HK-2 (cell line): Measurements from ENCODE around the gene ACOT7.
A peak's percentile ranks its signal among the peaks of the same experiment; 100 is the strongest.

Experiments used
- DNase-seq: peaks from one replicate; pipeline ENCODE4 v3.0.0-alpha.2; 2018; ENCODE audit not compliant: unreplicated experiment

ACOT7 gene

DNA sequence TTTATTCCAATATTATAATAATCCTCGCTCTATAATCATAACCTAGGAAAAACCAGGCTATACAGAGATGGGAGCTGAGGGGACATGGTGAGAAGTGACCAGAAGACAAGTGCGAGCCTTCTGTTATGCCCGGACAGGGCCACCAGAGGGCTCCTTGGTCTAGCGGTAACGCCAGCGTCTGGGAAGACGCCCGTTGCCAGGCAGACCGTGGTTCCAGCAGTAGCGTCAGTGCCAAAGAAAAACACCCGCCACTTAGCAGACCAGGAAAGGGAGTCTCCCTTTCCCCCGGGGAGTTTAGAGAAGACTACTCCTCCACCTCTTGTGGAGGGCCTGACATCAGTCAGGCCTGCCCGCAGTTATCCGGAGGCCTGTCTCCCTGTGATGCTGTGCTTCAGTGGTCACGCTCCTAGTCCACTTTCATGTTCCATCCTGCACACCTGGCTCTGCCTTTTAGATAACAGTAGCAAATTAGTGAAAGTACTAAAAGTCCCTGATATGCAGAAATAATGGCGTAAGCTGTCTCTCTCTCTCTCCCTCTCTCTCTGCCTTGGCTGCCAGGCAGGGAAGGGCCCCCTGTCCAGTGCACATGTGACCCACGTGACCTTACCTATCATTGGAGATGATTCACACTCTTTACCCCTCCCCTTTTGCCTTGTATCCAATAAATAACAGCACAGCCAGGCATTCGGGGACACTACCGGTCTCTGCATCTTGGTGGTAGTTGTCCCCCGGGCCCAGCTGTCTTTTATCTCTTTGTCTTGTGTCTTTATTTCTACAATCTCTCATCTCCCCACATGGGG is 30.3 kb downstream of the ACOT7 start:
- peak; percentile 58 for DNase-seq

DNA sequence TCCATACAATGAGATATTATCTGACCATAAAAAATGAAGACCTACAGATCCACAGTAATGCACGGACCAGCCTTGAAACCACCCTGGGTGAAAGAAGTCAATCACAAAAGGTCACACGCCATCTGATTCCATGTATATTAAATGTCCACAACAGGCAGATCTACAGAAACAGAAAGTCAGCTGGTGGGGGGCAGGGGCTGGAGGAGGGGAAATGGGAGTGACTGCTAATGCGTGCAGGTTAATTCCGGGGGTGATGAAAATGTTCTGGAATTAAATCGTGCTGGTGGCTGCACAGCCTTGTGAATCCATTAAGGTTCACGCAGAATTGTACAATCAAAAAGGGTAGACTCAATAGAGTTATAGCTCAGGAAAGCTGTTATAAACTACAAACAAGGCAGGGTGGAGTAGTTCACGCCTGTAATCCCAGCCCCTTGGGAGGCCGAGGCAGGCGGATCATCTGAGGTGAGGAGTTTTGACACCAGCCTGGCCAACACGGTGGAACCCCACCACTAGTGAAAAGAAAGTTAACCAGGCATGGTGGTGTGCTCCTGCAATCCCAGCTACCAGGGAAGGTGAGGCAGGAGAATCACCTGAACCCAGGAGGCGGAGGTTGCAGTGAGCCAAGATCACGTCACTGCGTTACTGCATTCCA is 32.3 kb downstream of the ACOT7 start:
- no peak for DNase-seq

DNA sequence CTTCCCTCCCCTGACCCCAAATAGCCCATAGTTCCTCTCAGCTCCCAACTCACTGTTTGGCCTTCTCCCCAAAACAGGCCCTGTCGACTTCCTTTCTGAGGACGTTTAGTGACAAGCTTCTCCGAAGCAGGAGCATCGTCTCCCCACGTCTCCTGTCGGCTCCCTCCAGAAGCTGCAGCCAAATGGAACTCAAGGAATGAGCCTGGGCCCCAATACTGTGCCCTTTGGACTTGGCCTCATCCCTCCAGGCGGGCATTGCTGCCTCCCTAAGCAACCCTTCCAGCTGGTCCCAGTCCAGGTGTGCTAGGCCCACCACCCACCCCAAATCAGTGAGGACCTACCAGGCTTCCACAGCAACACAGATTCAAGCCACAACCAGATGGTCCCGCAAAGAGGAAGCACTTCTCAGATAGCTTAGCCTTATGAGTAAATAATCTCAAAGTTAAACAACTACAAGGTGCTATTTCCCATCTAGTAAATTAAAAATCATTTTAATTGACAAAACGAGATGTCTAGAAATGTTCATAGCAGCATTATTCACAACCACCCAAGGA is 33.0 kb downstream of the ACOT7 start:
- DNase-seq: no peak

DNA sequence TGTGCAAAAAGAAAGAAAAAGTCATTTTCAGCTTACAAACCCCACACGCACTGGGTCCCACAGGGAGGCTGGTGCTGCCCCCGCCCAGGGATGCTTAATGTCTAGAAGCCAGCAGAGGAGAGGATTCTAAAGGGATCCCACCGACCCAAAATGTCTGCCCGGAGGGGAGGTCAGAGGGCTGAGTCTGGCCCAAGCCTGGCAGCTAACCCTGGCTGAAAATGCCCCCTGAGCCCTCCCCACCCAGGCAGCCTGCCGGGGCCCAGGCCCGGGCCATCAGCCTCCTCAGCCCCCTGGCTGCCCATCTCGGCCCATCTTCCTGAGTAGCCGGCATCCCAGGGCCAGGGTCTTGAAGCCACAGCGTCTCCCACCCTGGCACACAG is 33.5 kb downstream of the ACOT7 start:
- DNase-seq: no peak

DNA sequence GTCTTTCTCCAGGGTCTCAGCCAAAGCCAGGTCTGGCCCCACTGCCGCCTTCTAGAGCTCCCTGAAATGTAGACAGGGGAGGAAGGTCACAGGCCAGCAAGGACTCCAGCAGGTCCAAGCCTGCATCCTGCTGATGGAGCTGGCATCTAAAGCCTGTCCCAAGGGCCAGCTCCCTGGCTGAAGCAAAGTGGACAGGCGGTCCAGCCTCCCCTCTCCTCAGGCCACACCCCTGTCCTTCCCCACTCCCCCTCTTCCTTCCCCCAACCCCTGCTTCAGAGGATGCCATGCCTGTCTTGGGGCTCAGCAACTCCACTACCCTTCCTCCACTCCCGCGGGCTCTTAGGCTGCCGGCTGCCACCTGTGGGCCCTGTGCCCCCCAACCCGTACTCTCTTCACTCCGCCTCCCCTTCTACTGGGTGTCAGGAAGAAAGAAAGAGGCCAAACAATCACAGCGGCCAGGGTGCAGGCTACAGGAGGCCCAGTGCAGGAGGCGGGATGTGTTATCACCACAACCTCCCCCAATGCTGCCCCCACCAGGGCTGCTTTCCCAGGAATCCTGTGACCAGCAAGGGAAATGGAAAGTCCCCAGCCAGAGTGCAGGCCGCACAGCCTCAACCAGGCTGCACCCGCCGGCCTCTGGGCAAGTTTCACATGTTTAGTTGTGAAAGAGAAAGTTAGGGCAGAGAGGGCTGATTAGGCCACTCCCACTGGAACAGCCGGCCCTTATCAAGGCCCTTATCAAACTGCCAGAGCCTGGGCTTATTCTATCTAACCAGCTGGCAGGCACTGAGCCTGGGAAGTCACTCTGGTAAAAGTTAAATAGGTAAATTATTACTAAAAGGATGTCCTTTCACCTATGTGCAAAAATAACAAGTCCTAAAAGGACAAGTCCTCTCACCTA is 34.1 kb downstream of the ACOT7 start:
- peak; percentile 78 for DNase-seq

DNA sequence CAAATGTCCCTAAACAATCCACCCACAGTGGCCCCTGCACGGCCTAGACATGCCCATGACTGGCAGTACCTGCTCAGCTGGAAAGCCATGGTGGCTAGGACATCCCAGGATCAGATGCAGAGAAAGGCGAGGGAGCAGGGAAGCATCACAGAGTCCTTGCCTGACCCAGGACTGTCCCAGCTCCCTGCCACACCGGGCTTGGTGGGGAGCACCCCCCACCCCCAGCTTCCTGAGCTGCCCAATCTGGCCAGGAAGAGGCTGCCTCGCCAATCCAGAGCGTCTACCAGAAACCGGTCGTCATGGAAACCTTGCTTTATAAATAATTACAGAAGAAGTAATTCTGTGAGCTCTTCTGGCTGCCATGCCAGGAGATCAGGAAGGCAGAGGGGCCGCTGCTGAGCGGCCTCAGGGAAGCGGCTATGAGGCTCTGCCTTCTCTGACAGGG is 34.8 kb downstream of the ACOT7 start:
- no peak for DNase-seq

DNA sequence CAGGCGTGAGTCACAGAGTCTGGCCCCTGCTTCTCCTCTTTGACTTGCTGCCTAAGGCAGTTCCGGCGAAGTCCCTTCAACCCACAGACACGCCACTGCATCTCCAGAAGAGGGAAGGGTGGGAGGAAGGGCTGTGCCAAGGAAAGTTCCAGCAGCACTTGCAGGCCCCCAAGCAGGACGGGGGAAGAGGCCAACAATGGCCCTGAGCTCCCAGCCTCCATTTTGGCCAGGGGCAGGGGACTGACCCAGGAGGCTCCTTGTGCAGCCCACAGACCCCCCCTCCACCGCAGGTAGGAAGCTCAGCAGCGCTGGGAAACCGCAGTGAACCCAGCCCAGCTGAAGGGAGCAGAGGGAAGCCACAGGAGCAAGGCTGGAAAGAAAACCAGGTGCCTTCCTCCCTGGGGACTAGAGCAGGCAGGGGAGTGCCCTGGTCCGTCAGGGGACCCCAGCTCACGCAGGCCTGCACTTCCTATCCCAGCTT is 35.4 kb downstream of the ACOT7 start:
- DNase-seq: no peak

DNA sequence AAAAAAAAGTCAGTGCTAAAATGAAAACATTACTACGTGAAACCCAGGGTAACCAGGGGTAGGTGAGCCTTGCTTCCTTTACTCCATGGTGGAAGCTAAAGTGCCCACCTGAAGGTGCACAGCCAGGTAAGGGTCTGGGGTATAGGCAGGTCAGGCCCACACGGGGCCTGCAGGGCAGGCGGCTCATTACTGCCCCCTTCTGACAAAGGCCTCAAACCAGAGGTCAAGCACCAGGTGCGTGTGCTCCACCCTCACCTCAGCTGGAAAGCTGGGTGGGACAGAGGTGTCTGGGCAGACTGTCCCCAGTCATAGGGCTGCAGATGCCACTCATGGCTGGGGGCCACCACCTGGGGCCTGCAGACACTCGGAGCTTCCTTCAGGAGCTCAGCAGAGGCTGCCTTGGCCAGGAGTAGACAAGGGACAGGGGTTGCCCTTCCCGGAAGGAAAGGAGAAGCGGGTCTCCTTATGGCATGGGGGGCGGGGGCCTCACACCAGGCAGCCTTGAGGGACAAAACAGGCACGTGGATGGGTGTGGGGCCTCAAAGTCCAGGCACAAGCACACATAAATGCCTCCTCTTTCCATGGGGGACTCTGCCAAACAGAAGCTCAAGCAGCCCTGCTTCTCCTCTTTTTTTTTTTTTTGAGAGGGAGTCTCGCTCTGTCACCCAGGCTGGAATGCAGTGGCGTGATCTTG is 36.2 kb downstream of the ACOT7 start:
- DNase-seq: no peak

DNA sequence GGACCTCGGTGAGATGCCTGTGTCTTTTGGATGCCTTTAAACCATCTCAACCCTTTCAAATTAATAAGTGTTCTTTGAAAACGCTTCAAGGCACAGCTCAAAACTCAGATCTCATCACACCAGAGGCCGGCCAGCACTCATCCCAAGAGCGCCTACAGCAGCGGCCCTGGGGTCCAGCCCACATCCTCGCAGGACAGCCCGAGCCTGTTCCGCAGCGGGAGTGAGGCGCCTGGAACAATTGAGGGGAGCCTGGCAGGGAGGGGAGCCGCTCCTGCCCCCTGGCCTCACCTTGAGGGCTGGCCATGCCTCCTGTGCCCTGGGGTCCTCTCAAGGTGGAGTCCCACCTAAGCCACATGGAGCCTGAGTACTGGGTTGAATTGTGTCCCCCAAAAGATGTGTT is 37.9 kb downstream of the ACOT7 start:
- no peak for DNase-seq

DNA sequence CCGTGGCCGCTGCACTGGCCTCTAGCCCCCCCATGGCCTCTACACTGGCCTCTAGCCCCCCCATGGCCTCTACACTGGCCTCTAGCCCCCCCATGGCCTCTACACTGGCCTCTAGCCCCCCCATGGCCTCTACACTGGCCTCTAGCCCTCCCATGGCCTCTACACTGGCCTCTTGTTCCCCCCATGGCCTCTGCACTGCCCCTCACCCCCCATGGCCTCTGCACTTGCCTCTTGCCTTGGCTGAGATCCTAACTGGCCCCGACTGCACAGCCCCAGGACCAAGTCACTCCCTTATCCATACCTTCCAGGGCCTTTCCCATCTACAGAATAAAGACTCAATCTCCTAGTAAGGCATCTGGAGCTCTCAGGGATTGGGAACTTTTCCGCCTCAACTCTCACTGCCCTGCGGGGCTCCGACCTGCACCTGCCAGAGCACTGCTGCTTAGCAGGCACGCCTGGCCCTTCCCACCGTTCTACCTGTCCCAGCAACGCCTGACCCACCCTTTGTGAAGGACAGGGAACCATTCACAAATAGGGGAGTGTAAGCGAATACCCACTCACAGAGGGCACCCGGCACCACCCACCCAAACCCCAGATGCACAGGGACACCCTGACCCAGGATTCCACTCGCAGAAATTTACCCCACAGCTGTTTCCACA is 38.8 kb downstream of the ACOT7 start:
- DNase-seq: no peak

DNA sequence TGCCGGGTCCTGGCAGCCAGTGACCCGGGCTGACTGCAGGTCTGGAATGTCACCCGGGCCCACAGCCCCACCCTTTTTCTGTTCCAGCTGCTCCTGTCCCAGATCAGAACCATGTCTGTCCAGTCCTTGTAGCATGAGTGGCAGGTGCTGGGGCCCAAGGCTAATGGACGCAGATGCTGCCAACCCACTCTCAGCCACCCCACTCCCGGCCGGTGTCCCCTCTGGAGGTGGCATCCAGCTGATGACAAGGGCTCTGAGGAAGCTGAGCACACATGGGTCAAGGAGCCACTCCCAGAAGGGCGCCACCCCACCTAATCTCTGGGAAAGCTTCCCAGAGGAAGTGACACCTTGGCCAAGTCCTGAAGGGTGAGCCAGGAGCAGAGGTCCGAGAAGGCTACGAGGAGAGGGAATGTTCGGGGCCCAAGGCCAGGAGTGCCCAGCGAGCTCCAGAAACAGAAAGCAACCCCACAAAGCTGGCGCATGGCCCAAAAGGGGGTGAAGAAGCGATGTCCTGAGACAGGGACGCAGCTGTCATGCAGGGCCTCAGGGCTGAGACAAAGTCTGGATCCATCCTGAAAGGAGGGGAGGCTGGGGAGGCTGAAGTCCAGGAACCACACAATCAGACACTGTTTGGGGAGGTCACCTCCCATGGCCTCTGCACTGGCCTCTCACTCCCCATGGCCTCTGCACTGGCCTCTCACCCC is 39.5 kb downstream of the ACOT7 start:
- DNase-seq: no peak

DNA sequence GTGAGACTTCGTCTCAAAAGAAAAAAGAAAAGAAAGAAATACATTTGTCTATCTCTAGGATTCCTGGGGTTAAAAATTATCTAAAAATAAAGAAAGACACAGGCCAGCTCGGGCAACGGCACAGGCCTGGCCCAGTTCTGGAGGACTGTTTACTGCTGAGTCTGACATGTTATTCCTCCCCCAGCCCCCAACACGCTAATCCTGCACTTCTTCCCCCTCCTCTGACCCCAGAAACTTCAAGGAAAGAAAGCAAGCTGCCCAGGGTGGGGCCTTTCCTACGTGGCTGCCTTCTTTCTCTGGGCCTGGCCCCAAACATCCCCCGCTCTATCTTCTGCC is 40.0 kb downstream of the ACOT7 start:
- DNase-seq: no peak

DNA sequence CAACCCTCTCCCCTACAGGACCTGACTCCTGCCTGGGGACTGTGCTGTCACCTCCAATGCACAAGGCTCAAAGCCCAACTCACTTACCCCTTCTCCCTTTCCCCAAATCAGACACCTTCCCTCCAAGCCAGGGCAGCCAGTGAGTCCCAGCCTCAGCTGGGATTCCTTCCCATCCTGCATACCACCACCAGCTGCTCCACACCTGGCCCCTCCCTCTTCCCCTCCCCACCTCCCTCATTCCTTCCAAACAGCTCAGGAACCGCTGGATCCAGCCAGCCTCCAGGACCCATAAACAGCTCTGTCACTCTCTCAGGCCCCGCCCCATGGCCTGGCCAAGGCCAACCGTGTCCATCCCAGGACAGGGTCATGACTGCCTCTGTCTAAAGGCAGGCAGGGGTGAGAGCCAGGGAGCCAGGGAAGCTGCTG is 41.4 kb downstream of the ACOT7 start:
- DNase-seq: no peak

DNA sequence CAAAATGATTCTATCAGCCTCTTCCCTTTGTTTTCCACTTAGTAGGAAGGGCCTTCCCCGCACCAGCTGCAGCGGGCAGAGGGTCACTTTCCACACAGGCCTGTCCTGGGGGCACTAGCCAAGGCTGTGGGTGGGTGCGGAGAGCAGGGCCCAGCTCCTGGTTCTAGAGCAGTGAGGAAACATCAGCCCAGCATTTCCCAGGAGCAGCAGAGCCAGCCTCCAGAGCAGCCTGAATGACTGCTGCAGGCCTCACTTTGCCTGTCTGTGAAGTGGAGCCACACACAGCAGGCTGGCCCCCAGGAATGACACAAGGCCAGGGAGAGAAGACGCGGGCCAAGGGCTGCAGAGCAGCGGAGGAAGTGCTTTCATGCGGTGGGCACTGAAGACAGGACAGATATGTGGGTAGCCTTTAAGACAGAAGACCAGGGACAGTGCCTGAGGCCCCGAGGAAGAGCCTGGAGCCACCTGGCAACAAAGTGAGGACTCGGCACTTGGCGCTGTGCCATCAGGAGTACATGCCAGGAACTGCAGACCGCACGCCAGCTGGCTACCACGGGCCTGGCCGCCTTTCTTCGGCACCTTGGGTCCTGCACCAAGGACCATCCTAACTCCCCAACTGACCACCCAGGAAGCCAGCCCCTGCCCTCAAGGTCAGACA is 42.0 kb downstream of the ACOT7 start:
- DNase-seq: no peak

DNA sequence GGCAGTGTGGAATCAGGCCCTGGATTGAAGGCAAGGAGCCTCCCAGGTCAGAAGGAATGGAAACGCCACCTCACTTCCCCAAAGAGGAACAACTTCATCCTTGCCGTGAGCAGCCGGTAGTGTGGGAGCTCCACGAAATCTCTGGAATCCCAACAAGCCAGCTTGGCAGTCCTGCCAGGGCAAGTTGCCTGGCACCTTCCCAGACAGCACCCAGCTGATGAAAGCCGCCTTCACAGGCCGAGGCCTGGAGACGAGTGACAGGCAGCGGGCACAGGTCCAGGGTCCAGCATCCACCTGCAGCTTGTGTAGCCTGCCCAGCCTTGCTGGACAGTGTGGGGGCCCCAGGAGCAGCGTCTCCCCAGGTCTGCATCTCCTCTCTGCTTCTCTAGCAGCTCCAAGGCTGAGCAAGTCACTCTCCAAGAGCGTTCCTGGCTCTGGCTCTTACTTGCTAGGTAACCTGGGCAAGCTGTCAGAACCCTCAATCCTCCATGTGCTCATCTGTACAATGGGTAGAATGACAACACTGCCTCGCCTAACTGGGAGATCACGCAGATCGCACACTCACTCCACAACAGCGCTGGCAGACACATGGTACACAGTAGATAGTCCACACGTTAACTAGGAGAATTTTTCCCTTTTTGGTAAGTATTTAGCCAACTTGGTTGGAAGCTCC is 43.0 kb downstream of the ACOT7 start:
- DNase-seq: no peak

DNA sequence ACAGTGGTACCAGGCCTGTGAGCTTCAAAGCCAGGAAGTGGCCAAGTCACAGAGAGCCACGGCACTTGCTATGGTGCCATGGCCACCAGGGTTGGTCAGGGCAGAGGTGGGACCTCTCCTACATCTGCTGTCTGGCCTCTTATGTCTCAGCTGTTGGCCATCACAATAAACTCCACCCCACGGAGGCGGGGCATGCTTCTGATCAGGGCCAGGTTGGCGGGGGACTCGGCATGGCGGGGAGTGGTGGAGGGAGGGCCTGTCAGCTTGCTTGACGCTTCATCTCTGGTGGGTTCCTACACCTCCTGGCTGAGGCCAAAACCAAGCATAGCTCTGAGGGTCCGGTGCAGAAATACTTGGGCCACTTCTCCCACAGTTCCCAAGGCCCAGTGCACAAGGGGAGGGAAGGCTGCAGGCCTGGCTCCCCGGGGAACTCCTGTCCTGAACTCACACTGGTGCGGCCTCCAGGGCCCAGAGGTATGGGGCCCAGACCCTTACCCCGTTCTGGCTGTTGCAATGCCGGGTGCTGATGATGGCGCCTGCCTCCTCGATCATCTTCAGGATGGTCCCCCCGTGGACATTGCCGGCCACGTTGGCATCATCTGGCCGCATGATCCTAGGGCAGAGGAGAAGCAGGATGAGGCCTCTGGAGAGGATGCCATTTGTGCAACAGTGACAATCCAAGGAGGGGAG is 44.2 kb downstream of the ACOT7 start:
- no peak for DNase-seq

DNA sequence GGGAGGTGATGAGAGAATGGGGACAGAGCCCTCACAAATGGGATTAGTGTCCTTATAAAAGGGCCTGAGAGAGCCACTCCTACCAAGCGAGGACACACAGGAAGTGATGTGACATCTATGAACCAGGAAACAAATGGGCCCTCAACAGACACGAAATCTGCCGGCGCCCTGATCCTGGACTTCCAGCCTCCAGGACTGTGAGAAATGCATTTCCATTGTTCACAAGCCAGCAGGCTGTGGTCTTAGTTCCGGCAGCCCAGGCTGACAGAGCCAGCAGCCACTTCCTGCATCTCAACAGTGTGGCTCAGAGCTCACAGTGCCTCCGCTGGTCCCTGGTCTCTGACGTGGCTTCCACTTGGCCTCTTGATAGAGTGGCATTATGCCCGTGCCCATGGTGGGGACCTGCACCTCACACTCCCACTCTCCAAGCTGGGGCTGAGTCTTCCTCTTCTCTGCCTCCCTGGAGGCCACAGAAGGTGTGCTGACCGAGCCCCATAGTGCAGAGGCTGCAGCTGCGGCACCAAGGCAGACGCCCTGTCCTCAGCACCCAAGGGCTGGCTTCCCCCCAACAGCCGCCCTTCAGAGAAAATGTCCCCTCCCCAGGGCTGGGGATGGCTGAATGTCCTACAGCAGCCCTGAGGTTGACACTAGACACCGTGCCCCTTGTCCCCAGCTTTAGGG is 44.9 kb downstream of the ACOT7 start:
- no peak for DNase-seq
